ENCODE measurements around the gene OR10H1.

DNA sequence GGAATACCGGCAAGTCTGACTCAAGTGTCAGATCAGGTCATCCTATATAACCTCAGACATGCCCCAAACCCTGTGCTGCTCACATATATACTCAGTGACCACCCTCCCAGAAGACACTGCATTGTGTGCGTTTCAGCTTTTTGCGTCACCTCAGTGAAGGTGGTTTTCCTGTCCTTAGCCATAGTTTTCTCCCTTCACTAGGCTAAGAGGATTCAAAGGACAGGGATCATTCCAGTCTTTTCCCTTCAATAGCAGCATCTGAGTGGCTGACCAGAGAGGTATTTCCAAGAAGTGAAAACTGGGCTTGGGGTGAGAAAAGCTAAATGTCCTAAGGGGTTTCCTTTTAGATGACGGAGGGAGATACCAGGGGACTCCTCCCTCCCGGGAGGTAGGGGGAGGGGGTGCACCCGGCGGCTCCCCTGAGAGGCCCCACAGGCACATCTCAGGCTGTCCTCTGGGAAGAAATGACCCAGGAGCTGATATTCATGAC is 12.7 kb upstream of the OR10H1 start:
- TF ChIP-seq SIX5 (IDR thresholded peaks at IDR 0.05; ENCODE audit: borderline replicate concordance in 1 of 2, insufficient read depth in 1 of 2, low read depth in 1 of 2, low read length in 2 of 2) (no peak), SUPT5H (IDR thresholded peaks at IDR 0.05) (no peak), ZBTB8A (IDR thresholded peaks at IDR 0.05; ENCODE audit: partially characterized antibody) (no peak), KDM4B (IDR thresholded peaks at IDR 0.05; ENCODE audit: borderline replicate concordance in 2 of 2, low read depth in 1 of 2) (no peak), ATF7 (IDR thresholded peaks at IDR 0.05) (no peak), ESRRA (IDR thresholded peaks at IDR 0.05; ENCODE audit: borderline replicate concordance, low read depth) (peak; percentile 28; the same call in 1 of the 2 replicates)
- TF ChIP-seq, protein P1, sequence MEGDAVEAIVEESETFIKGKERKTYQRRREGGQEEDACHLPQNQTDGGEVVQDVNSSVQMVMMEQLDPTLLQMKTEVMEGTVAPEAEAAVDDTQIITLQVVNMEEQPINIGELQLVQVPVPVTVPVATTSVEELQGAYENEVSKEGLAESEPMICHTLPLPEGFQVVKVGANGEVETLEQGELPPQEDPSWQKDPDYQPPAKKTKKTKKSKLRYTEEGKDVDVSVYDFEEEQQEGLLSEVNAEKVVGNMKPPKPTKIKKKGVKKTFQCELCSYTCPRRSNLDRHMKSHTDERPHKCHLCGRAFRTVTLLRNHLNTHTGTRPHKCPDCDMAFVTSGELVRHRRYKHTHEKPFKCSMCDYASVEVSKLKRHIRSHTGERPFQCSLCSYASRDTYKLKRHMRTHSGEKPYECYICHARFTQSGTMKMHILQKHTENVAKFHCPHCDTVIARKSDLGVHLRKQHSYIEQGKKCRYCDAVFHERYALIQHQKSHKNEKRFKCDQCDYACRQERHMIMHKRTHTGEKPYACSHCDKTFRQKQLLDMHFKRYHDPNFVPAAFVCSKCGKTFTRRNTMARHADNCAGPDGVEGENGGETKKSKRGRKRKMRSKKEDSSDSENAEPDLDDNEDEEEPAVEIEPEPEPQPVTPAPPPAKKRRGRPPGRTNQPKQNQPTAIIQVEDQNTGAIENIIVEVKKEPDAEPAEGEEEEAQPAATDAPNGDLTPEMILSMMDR (IDR thresholded peaks at IDR 0.05 in 2 of 3, conservative IDR thresholded peaks at IDR 0.05 in 1 of 3; ENCODE audit: insufficient read depth in 2 of 3, low read depth in 1 of 3, low read length in 3 of 3): no peak
